HUDEP-2 (cell line): ENCODE measurements around the gene TNIP3.
A peak's percentile ranks its signal among the peaks of the same experiment; 100 is the strongest.

Source experiments
- DNase-seq, 76 experiments: peaks; one replicate each; lab custom pipeline; 2025; ENCODE audit not compliant: unreplicated experiment in 76 of 76; lab: John Stamatoyannopoulos, UW

Gene TNIP3

GRCh38 chr4:121140716-121141460 lies 23.2 kb downstream of the TNIP3 start:
- DNase-seq = no peak

DNA sequence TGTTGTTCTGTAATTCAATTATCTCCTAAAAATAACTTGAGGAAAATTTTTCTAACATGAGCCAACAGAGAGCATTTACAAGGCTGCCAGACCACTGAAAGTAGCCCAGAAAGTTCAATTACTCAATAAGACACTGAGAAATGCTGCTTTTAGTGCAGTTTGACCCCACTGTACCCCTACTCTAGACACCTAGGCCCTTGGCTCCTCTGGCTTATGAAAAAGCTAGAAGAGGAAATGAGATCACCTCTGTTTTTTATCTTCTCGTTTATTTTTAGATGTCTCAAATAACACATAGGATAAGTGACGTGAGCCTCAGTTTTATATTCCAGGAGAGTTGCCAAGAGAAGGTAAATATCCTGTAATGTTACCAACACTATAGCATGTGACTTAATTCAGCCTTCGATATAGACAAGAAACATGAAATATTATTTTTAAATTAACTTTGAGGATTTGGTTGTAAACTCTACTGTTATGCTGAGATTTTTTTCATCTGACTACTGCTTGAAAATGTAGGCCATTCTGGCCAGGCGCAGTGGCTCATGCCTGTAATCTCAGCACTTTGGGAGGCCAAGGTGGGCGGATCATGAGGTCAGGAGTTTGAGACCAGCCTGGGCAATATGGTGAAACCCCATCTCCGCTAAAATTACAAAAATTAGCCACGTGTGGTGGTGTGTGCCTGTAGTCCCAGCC lies 24.4 kb downstream of the TNIP3 start:
- no peak for DNase-seq

GRCh38 chr4:121138039-121138825 lies 25.9 kb downstream of the TNIP3 start:
- DNase-seq = no peak

- no peak for DNase-seq
Measured at GRCh38 chr4:121130326-121130660, 33.8 kb downstream of the TNIP3 start.

- DNase-seq = no peak
Measured at GRCh38 chr4:121129606-121130325, 34.4 kb downstream of the TNIP3 start.

DNA sequence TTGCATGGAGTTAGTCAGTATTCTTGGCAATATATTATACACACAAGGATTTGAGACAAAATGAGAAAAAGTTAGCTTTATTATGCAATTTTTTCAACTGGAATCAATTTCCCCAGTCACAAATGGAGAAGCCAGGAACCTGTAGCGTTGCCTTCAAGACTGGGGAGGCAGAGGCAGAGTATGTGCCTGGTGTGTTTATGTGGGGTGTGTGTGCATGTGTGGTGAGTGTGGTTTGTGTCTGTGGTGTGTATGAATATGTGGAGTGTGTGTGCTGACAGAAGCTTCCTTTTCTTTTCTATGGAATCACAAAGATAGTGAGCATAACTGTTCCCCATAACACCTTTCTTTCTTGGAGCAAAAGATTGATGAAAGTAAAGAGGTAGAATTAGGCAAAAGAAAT lies 37.0 kb downstream of the TNIP3 start:
- no peak for DNase-seq

- DNase-seq = no peak
Measured at GRCh38 chr4:121126449-121127006, 37.6 kb downstream of the TNIP3 start.

- DNase-seq = no peak
Measured at GRCh38 chr4:121125498-121125885, 38.6 kb downstream of the TNIP3 start.

DNA sequence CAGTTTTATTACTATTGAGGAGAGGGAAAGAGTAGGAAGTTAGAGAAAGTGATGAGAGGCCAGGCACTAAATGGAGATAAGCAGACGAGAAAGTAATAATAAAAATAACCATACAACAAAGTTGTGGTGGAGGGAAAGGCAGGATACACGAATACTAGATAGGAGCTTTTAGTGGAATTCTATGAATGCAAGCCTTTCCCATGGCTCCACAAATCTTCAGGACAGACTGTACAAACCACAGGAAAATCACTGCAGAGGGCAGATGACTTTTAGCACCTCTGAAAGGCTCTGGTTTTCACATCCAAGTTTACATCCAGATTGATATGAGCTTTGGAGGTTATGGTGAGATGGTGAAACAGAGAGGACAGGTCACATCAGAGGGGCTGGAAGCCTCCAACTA lies 41.5 kb downstream of the TNIP3 start:
- no peak for DNase-seq

GRCh38 chr4:121119715-121120114 lies 44.4 kb downstream of the TNIP3 start:
- DNase-seq = no peak

GRCh38 chr4:121118344-121118743 lies 45.8 kb downstream of the TNIP3 start:
- no peak for DNase-seq

GRCh38 chr4:121114756-121115155 lies 49.4 kb downstream of the TNIP3 start:
- no peak for DNase-seq

DNA sequence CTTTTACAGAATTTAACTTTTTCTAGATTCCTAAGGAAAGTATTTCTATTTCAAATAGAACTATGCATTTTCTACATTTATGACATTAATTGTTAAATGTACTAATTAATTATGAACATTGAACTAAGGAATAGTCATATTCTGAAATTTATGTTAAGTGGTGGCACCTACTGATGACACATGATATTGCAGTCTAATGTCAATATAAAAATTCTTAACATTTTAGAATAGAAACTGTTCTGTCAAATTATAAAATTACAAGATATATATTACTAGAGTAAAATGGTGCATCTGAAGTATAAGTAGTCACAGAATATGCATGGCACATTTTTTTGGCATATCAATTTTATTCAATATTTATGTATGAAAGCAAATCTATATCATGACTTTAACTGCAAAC lies 51.6 kb downstream of the TNIP3 start:
- DNase-seq = no peak

- DNase-seq = no peak
Measured at GRCh38 chr4:121108557-121108956, 55.6 kb downstream of the TNIP3 start.

GRCh38 chr4:121107507-121107906 lies 56.6 kb downstream of the TNIP3 start:
- no peak for DNase-seq

- DNase-seq = no peak
Measured at GRCh38 chr4:121100093-121100775, 63.9 kb downstream of the TNIP3 start.

- no peak for DNase-seq
Measured at GRCh38 chr4:121098266-121098665, 65.9 kb downstream of the TNIP3 start.

DNA sequence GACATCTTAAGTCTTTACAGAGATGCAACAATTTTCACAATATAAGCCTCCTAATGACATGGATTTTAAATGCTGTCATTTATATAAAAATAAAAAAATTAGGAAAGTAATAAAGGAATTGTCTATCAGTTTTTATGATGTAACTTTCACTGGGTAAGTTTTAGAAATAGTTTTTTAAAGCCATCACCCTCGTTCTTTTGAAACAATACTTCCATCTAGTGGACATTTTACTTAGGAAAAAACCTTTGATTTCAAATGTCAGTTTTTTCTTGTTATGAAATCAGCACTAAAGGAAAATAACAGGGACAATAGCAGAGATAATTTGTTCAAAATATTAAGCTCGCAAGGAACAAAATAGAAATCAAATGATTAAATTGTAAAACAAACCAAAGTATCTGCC lies 67.5 kb downstream of the TNIP3 start:
- DNase-seq = peak in 1 of 76 experiments; percentile 7

DNA sequence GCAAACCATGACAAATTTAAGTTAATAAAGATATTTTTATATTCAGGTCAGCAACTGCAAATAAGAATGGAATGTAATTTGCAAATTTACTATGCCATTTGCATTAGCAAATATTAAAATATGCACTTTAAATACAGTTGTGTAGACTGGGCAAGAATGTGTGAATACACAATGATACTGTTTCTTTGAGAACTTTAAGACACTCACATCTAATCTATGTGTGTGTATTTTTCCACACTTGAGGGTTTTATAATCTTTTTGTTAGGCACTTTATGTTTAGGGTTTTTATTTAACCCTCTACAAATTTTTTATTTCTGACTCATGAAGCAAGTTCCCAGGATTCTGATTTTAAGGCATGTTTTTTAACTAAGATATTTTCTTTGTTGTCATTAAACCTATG lies 67.9 kb downstream of the TNIP3 start:
- no peak for DNase-seq

DNA sequence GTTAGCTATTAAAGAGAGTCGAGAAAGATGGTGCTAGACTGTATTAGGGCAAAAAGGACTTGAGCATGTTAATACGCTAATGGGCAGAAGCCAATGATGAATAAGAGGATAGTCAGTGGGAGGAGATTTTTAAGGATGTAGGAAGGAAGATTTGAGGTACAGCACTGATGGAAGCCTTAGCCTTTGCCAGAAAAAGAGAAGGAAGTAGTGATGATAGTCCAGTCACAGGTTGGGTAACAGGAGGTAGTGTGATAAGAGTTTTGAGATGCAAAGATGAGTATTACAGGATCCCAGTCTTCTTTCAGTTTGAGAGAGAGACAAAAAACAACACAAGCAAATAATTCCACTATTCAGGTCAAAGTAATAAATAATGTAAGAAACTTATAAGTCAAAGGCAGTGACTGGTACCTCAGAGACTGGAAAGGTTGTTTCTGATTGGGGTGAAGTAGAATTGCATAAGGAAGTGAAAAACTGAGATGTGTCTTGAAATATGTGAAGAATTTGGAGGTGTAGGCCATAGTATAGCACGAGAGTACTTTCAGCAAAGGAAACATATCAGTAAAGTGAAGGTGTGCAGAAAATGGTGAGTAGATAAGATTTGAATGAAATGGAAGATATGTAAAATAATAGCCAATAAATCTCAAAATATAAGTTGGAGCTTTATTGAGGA lies 69.7 kb downstream of the TNIP3 start:
- DNase-seq = no peak
